Choroid plexus epithelial cell (primary cell): ENCODE data around the gene NHLH1.
A peak's percentile ranks its signal among the peaks of the same experiment; 100 is the strongest.

Experiments
- DNase-seq: peaks from one replicate; pipeline ENCODE4 v3.0.0-alpha.2; 2010; ENCODE audit warnings: low read depth
- H3K4me3 ChIP-seq: 2 replicates; pipeline ENCODE4 v1.5.1; 2011; ENCODE audit warnings: low read depth, mild to moderate bottlenecking, control low read depth, low read length, moderate library complexity
- CTCF ChIP-seq: conservative IDR thresholded peaks from 2 replicates; pipeline ENCODE4 v1.5.1; 2011; ENCODE audit warnings: low read depth, mild to moderate bottlenecking, control low read depth, inconsistent platforms, low read length, moderate library complexity

NHLH1 gene

GRCh38 chr1:160399544-160400222, 32.8 kb downstream of the NHLH1 start:
- H3K4me3 ChIP-seq = peak overlapping the region; percentile 56
- no peak for DNase-seq
- no peak for TF ChIP-seq CTCF

GRCh38 chr1:160400223-160400645, 33.4 kb downstream of the NHLH1 start, which contains the start of gene VANGL2:
Gene VANGL2 (plus strand): TSS chr1:160400564. CDS start chr1:160415838, 15,274 bp downstream.
- peak; percentile 49 for DNase-seq
- TF ChIP-seq CTCF = no peak
- peak within 1 kb of the TSS; percentile 56 for H3K4me3 ChIP-seq

- peak overlapping the region; percentile 56 for H3K4me3 ChIP-seq
- no peak for TF ChIP-seq CTCF
- DNase-seq = no peak
Observed at GRCh38 chr1:160400646-160401486, 34.0 kb downstream of the NHLH1 start.

- TF ChIP-seq CTCF = no peak
- H3K4me3 ChIP-seq = no peak overlapping the region
- no peak for DNase-seq
Observed at GRCh38 chr1:160401487-160401805, 34.6 kb downstream of the NHLH1 start.

GRCh38 chr1:160402001-160402795, 35.3 kb downstream of the NHLH1 start:
- no peak for TF ChIP-seq CTCF
- DNase-seq = no peak
- no peak overlapping the region for H3K4me3 ChIP-seq

GRCh38 chr1:160403244-160403643, 36.4 kb downstream of the NHLH1 start:
- no peak for DNase-seq

More at GRCh38 chr1:160403244-160403643, 36.4 kb downstream of the NHLH1 start:
- no peak overlapping the region for H3K4me3 ChIP-seq
- TF ChIP-seq CTCF = no peak
